Measurements from ENCODE around the gene NIPAL3. TPM values are rescaled to one million over a fixed set of nuclear protein-coding genes. Genes with fewer than 3 reads are reported as not detected.
"Not testable (repeated sequence)": the region's sequence is repeated elsewhere in the genome, so short reads cannot be mapped to it uniquely, and the experiment has no call there.

The NIPAL3 gene
- total RNA-seq, 1 donor from 2014 or later: 57.4 TPM

DNA sequence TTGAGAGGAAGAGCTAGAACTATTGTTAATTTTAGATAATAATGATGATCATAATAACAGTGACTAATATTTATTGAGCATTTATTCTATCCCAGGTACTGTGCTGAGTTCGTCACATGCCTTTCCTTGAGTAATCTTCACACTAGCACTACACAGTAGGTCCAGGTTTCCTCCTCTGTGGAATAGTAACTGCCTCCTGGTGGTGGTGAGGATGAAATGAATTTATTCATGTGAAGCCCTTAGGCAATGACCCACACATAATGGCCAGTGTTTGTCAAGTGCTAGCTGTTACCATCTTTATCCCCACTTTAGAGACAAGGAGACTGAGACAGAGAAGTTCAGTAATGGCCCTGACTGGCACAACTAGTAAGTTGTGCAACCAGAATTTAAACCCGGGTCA is 5.9 kb downstream of the NIPAL3 start:
- DNase-seq (ENCODE audit: low spot score): no peak

DNA sequence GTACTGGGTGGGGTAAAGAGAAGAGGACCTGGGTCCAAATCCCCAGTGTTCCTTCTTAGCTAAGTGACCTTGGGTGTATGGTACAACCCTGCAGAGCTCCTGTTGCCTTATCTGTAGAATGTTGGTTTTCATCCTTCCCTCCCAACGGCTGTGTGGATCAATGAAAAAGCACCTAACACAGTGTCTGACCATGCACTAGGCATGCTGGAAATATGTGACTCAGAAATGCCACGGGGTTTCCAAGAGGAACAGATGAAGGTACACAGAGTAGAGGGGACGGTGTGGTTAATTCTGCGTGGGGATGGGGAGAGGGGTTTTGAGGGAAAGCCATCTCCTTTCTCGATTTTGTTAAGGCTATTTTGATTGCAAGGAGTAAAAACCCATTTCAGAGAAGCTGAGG is 8.6 kb downstream of the NIPAL3 start:
- DNase-seq (ENCODE audit: low spot score): no peak

DNA sequence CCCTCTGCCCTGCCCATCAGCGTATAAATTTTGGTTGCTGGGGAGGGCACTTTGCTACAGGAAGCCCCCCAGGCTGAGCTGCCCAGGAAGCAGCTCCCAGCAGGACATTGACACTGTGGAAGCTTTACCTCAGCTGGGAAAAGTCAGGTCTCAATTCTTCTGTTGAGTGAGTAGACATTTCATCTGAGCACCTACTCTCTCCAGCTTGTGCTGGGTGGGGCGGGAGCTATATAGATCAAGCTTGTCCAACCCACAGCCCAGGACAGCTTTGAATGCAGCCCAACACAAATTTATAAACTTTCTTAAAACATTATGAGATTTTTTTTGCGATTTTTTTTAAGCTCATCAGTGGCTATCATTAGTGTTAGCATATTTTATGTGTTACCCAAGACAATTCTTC is 9.4 kb downstream of the NIPAL3 start:
- DNase-seq (ENCODE audit: low spot score): no peak

DNA sequence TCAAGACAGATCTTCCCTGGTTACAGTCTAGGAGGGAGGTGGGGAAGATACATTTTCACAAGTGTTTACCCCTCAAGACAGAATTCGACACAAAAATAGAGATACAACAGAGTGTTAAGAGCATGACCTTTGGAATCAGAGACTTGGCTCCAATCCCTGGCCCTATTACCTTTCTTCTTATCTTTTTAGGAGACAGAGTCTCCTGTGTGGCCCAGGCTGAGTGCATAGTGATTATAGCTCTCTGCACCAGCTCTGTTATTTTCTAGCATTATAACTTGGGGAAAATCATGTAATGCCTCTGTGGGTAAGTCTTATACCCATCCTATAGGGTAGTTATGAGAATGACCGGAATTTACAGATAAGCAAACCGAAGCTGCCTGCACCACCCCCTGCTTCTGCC is 9.8 kb downstream of the NIPAL3 start:
- no peak for DNase-seq (ENCODE audit: low spot score)

DNA sequence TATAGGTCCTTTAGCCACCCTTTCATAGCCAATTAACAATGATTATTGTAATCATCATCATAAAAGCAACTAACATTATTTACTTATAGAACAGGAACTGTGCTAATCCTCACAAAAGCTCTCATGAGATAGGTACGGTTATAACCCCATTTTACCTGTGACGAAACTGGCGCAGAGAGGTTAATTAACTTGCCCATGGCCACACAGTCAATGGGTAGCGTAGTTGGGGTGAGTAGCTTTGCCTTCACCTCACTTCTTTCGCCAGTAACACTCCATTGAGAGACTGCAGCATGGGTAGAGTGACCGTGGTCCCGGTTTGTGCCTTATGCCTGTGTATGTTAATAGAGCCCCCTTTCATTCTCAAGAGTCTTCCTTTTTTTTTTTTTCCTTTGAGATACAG is 10.3 kb downstream of the NIPAL3 start:
- no peak for DNase-seq (ENCODE audit: low spot score)

DNA sequence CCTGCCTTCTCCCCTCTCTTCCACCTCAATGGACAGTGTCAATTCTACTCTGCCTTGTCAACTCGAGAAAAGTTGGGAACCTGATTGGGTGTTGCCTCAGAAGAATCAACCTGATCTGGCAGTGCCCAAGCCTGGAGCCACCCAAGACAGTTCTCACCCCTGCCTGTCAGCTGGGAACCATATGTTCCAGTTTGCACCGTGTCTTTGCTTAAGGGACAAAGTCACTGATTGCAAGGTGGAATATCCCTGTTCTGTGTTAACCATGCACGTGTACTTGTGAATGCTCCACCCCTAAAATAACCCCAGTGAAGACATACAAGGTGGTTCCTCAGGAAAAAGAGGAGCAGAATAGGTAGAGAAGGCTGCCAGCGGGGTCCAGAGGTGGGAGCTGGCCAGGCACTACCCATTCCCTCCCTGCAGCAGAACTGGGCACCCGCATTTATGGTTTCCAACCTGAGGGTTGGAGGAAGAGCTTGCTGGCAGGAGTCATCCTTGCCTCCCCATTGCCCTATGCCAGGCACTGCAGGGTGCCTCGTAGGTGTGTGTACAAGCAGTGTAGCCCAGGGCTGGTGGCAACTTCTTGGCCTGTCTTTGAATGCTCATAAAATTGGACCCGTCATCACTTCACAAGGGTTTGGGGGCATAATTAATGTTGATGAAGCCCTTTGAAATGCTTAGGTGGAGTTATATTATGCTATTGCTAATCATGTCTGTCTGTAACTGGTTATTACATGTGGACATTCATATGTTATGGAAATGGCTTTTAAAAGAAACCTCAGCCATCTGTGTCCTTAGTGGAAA is 11.3 kb downstream of the NIPAL3 start:
- DNase-seq (ENCODE audit: low spot score): no peak

DNA sequence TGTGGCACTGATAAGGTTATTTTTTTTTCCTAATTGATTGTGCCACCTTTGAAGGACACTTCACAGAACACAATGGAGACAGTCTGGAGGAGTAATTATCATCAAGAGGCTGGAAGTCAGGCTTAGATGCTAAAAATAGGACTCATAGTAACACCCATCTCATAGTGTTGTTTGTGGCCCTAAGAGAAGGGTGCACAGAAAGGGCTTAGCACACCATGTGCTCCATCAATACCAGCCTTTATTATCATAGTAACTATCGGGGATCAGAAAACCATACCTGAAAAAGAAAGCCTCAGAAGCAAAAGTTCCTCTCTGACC is 11.9 kb downstream of the NIPAL3 start:
- no peak for DNase-seq (ENCODE audit: low spot score)

DNA sequence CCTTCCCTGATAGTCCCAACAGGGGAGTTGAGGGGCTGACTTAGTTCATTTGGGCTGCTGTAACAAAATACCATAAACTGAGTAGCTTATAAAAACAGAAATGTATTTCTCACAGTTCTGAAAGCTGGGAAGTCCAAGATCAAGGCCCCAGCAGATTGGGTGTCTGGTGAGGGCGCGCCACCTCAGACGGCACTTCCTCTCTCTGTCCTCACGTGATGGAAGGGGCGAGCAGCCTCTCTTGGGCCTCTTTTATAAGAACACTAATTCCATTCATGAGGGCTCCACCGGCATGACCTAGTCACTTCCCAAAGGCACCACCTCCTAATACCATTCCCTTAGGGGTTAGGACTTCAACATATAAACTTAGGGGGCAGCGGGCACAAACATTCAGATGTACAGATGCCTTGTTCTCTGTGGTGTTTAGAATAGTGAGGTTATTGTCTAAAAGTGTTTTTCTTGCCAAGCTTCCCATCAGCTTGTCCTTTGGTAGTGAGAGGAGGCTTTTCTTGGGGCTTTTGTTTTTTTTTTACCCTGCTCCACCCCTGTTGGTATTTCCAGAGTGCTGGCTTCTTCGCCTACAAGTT is 20.3 kb downstream of the NIPAL3 start:
- no peak for DNase-seq (ENCODE audit: low spot score)

DNA sequence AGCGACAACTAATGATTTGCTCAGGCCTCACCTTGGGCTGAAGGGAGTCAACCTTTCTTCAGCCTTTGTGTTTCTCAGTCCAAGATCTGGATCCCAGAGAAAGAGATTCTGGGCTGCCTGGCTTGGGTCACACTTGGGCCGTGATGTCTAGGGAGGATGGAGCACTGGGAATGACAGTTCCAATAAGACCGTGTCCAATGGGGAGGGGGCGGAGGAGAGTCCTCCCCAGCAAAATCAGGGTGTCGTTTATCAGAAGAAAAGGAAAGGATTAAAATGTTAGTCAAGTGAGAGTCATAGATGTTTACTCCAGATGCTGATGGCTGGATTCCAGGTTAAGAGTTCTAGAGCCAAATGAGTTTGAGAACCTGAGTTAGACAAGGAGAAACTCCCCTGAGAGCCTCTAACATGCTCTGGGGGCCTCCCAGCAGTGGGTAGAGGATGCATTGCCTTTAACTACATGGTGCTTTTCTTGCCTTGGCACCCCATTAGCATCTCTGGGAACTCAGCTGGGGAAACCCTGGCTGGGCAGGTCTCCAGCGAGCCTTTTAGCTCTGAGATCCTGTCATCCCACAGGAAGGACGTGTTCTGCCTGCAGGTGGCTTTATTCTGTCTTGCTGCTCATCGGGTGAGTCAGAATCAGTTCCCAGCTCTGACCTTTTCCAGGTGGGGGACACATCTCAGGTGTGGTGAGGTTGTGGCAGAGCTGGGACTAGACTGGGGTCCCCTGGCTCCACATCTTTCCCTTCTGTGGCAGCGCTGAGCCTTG is 22.2 kb downstream of the NIPAL3 start:
- DNase-seq (ENCODE audit: low spot score): no peak

DNA sequence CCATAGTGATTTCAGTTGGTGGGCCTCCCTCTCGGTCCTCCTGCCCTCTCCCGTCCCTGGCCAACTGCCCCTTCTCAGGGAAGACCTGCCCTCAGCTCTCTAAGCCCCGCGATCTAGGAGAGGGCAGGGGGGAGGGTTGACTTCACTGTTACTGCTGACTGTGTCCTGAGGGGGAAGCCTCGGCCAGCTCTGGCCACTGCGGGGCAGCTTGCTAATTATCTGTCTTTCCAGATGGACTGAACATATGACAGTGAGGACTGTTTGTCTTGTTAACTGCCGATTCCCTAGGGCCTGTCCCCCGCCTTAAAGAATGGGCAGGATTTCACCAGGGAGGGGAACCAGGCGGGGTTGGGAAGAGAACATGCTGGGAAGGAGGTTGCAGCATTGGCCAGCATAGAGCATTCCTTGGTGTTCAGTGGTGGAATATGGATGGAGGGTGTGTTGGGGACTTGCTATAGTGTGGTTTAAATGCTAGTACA is 22.9 kb downstream of the NIPAL3 start:
- DNase-seq (ENCODE audit: low spot score): no peak

DNA sequence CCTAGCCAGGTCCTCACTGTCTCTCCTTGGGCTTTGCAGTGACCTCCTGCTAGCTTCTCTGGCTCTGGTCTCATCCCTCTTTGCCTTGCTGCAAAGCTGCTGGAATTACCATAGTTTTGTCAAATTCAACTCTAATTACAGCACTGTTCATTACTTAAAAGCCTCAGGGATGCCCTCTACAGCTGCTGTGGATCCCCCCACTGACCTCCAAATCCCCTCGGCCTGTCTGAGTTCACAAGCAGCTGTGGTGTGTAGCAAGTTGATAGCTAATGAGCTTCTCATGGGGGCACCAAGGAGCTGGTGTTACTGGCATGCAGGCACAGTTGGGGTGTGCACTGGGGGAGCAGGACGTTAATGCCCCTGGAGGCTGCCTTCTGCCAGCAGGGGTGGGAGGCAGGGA is 24.8 kb downstream of the NIPAL3 start:
- no peak for DNase-seq (ENCODE audit: low spot score)

DNA sequence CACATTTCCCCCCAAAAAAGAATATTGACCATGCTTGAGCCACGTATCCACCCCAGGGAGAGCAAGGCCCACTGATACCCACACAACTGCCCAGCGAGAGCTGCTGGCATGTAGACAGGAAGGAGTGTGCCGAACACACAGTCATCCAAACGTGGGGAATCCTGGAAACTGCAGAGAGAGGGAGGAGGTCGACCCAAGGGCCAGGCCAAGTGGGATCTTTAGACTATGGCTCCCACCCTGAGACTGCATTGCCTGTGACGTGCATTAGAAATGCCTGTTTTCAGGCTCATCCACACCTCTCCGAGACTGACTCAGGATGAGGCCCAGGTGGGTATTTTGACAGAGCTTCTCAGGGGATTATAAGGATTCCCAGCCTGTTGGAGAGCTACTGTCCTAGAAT is 25.9 kb downstream of the NIPAL3 start:
- DNase-seq (ENCODE audit: low spot score): no peak

DNA sequence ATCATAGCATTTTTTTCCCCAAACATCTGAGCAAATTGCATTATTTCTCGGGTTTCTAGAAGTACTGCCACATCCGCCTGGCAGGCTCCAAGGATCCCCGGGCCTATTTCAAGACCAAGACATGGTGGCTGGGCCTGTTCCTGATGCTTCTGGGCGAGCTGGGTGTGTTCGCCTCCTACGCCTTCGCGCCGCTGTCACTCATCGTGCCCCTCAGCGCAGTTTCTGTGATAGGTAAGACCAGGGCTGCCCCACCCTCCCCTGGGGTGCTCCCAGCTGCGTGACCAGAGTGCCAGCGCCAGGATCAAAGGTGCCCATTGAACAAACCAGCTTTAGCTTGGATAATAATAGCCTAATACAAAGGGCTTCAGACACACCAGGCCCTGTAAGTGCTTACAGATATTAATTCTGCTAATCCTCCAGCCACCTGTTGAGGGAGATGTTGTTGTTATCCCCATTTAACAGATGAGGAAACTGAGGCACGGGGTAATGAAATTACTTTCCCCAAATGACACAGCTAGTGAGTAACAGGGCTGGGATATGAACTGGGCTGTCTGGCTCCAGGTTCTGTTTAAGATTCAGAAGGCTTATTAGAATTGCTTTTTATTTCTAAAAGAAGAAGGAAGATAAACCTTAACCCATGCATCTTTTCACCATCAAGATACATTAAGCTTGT is 26.5 kb downstream of the NIPAL3 start:
- DNase-seq (ENCODE audit: low spot score): no peak

DNA sequence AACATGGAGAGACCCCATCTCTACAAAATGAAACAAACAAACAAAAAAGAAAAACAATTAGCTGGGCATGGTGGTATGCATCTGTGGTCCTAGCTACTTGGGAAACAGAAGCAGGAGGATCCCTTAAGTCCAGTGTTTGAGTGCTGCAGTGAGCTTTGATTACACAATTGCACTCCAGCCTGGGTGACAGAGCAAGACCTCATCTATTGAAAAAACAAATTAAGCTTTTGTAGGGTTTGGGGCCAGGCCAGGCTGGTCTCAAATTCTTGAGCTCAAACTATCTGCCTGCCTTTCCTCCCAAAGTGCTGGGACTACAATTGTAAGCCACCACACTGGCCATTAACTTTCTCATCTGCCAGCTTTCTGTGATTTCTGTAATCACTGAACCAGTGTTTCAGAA is 27.2 kb downstream of the NIPAL3 start:
- DNase-seq (ENCODE audit: low spot score): no peak

DNA sequence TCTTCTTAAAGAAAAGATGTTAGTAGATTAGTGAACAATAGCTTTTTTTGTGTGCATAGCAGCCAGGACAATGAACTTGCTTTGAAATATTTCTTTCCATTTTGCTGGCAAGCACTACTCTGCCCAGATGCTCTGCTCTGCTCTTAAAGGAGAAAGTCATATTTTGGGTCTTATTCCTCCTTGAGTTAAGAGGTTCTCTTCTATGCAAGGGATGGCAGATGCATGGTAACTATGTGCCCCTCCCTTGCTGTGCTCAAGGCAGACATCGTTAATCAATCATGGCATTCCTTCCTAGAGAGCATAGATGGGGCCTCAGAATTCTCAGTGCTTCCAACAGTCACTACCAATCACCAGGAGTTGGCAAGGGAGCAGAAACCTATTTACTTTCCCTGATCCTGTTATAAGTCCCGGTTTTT is 27.6 kb downstream of the NIPAL3 start:
- DNase-seq (ENCODE audit: low spot score): no peak

DNA sequence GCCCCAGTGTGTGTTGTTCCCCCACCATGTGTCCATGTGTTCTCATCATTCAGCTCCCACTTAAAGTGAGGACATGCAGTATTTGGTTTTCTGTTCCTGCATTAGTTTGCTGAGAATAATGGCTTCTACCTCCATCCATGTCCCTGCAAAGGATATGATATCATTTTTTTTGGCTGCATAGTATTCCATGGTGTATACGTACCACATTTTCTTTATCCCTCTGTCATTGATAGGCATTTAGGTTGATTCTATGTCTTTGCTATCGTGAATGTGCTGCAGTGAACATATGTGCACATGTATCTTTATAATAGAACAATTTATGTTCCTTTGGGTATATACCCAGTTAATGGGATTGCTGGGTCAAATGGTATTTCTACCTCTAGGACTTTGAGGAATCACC is 30.8 kb downstream of the NIPAL3 start:
- not testable (repeated sequence) for DNase-seq (ENCODE audit: low spot score)

DNA sequence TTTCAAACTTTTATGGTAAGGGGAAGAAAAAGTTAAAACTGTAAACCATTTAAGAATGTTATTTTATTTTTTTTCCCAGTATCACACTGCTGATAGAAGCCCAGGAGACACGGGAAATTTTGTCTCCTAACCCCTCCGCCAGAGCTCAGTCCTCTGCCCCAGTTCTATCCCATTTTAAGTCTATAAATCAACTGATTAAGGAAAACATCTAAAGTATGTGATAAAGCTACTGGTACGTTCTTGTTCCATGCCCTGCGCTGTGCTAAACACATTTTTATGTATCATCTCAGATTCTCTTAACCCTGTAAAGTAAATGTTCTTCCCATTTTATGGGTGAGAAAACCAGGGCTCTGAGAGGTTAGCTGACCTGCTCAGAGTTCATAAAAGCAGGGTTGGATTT is 34.7 kb downstream of the NIPAL3 start:
- no peak for DNase-seq (ENCODE audit: low spot score)

DNA sequence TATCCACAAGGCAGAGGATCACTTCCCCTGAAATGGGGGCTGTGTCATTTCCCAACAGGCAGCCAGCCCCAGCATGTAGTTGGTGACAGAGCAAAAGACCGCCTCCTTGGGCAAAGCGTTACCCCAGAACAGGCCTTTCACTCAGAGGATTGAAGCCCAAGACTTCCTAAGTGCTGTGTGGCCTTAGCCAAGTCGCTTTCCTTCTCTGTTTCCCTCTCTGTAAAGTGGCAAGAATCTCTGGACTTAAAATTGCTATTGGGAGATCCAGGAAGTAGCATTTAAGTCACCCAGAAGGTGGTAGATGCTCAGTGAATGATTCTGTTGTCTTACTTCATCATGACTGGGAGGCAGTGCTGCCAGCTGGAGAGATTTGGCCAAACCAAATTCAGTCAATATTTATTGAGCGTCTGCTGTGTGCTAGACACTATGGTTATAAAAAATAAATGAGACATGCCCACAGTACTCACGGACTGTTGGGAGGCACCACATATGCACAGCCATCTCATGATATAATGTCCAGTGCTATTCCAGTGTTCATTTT is 35.3 kb downstream of the NIPAL3 start:
- DNase-seq (ENCODE audit: low spot score): no peak

DNA sequence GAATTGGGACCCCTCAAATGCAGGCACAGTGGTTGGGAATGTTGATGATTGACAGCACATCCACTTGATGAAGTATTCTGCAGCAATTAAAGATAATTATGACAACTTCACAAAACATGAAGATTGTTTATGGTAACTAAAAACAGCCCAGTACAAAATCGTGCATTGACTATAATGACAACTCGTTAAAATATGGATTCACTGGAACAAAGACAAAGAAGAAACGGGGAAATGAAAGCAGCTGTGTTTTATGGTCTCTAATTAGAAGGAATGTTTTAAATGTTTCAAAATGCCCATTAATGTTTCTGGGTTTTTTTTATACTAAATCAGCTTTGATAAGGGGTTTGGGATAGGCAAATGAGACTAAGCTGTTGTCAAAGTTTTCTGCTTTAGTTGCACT is 36.1 kb downstream of the NIPAL3 start:
- no peak for DNase-seq (ENCODE audit: low spot score)

DNA sequence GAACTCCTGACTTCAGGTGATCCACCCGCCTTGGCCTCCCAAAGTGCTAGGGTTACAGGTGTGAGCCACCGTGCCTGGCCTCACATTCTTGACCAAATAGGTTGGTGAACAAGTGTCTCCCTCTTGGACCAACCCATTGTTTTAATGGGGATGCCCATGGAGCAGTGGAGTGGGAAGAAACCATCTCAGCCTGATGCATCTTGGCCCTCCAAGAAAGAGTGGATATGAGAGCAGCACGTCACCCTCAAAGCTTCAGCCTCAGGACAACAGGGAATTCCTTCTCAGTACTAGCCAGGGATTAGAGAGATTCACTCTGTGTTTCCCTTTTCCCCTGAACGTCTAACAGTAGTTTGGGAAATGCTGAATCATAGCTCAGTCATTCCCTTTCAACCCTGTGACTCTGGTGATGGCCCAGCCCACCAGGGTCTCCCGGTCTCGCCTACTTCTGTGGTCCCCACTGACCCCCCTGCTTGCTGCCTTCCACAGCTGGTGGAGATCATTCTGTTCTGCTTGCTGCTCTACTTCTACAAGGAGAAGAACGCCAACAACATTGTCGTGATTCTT is 37.4 kb downstream of the NIPAL3 start:
- DNase-seq (ENCODE audit: low spot score): no peak

DNA sequence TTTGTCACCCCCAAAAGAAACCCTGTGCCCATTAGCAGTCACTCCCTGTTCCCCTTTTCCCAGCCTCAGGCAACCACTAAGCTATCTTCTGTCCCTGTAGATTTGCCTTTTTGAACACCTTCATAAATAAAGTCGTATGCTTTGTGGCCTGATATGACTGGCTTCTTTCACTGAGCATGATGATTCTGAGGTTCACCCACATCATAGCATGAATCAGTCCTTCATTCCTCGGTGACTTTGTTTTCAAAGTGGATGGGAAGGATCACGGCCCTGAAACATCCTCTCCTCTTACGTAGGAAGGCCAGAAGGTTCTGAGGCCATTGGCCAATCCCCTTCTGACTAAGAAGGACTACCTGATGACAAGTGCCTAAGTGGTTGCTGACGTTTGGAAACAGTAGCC is 39.1 kb downstream of the NIPAL3 start:
- DNase-seq (ENCODE audit: low spot score): no peak

DNA sequence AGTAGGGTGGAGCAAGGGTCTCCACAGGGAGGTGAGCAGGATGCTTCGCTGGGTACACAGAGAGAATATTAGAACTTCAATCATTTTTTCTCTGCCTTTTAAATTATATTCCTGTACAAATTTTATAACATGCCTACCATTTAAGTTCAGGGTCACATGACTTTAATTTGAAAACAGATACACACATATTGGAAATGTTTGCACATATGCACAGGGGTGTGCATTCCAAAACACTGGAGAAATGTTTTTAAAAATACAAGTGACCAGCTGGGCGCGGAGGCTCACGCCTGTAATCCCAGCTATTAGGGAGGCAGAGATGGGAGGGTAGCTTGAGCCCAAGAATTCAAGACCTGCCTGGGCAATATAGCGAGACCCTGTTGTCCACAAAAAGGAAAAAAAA is 39.7 kb downstream of the NIPAL3 start:
- DNase-seq (ENCODE audit: low spot score): no peak

Measured in mucosa of gallbladder (tissue), 1 donor.